A549 treated with AZD2906 at 1 μM for 4 hours (cell line): ENCODE results near the gene SPACA1. TPM values are rescaled to one million over a fixed set of nuclear protein-coding genes. Genes with fewer than 3 reads are reported as not detected.

Experiments
- total RNA-seq: library from RNA; stranded (reverse); fragments of 200-300 nt; extraction: Qiagen RNA extraction; gene quantifications from 5 replicates; pipeline ENCODE4 v1.2.3, GENCODE V29; 2022

The SPACA1 gene, protein sequence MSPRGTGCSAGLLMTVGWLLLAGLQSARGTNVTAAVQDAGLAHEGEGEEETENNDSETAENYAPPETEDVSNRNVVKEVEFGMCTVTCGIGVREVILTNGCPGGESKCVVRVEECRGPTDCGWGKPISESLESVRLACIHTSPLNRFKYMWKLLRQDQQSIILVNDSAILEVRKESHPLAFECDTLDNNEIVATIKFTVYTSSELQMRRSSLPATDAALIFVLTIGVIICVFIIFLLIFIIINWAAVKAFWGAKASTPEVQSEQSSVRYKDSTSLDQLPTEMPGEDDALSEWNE
- total RNA-seq, result not detected in 5 replicates

DNA sequence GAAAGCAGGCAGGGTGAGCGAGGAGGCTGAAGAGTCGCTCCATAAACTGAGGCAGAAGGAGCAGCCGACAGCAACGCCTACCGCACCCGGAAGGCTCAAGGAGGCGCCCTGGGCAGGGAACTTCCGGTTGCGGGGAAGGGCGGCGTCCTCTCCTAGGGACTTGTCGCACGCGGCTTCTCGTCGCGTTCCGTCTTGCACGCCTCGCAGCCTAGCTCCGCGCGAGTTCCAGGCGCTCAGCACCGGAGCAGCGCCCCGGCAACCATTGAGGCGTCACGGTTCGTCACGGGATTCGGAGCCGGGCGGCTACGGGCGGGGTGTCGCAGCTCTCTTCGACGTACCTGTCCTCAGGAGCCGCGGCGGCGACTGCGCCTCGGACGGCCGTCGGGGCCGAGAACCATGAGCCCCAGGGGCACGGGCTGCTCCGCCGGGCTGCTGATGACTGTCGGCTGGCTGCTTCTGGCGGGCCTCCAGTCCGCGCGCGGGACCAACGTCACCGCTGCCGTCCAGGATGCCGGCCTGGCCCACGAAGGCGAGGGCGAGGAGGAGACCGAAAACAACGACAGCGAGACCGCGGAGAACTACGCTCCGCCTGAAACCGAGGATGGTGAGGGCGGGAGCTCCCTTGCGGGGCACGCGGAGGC is at the start of gene SPACA1:
Gene SPACA1 (plus strand): TSS at position 332 of the 641 bp plus-strand sequence. CDS start 65 bp downstream, at position 397.

Other genes with a start within 250 kb of the SPACA1 start
- 1.8 to 2.4 TPM (median 1.9 TPM) in 5 replicates for gene CNR1, start 118.5 kb downstream of the SPACA1 start, total RNA-seq